ENCODE results near the gene MB21D2.
A peak's percentile ranks its signal among the peaks of the same experiment; 100 is the strongest.
"Not testable (repeated sequence)": the region's sequence is repeated elsewhere in the genome, so short reads cannot be mapped to it uniquely, and the experiment has no call there.

Gene MB21D2

DNA sequence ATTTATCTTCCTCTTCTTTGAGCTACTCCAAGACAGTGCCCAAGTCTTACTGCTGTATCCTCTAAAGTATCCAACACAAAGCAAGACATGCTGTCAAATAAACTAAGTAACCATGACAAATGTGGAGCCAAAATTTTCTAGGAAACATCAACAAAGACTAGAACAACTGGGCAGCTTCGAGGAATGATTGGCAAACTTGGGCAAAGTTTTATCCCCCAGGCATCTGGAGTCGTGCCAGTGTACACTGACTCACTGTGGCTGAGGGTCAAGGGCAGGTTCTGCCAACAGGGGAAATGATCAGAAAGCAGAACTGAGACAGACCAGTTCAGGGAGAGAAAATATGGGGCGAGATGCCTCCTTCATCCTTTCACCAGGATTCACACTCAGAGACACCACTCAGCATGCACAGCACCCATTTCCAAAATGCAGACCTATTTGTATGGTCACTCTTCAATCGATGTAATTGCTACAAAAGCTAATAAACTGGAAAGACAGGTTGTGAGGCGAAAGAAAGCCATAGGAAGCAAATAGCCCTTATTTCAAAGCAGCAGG, 65.8 kb downstream of the MB21D2 start:
- DNase-seq, result no peak

DNA sequence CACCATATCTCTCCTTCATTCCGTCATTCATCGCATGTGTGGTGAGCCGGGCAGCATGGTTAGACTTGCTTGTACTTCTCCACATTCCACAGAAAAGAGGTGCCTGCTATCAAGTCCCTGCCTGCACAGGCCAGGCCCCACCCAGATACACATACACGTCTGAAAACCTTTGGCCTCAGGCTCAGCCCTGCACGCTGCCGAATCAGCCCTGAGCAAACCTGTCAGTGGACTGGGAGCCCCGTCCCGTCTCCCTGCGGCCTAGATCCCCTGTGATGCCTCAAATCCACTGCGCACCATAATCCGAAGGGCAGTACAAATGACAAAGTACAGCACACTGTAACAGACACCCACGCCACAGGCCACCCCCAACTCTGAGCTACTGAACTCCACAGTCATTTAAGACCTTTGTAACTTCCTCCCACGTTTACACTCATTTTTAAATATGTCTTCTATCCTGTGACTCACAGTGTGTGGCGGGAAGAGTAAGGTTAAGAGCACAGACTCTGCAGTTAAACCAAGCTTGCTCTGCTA, 67.1 kb downstream of the MB21D2 start:
- DNase-seq, result no peak

DNA sequence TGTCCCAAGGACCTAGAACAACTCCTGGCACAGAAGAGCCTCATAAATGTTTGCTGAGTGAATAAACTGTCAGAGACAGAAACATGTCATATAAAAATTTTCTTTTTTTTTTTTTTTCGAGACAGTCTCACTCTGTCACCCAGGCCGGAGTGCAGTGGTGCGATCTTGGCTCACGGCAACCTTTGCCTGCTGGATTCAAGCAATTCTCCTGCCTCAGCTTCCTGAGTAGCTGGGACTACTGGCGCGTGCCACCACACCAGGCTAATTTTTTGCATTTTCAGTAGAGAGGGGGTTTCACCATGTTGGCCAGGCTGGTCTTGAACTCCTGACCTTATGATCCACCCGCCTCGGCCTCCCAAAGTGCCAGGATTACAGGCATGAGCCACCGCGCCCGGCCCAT, 67.8 kb downstream of the MB21D2 start:
- not testable (repeated sequence) for DNase-seq

DNA sequence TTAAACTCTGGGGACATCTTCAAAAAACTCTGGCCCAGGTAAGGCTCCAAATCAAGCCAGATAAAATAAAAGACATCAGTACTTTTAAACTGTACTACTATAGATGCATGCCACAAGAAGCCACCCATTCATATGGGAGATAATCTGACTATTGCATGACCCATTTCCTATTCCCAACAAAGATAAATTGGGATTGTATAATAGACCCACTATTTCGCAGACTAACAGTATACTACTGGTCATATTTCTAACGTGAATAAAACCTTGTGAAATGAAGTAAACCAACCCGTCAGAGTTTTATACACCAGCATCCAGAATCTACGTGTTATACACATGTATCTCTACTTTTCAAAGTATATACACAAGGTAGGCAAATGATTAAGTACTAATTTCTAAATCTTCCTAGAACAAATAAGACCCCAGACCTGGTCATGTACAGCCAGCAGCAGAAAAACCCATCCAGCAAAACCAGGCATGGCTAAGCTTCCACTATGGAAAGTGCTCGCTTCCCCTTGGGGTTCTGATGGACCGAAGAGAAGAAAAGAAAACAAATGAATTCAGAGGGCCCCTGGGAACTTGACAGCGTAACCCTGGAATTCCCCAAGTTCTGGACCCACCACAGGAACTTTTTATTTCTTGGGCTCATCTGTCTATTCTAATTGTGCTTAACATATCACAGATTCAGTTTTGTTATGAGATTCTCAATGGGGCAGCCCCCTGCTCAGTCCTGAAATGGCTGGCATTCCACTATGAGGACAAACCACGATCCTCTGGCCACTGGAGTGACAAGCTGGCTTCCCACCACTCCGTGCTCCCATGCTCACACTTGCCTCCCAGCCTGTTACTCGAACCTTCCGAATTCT, 69.1 kb downstream of the MB21D2 start:
- no peak for DNase-seq

DNA sequence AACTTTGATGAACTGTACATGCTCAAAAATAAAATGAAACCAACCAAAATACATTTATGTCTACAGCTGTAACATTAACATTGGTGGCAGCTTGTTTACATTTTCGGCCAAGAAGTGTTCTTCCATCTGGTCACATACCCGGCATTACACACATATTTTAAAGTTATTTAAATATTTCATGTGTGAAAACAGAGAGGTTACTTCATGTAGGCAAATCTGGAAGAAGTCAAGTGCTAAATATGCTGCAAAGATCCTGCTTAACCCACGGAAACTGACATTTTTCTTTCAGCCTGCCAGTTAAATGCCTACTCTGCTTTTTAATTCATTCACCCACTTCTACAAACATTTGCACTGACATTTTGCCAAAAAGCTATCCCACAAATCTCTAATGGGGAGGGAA, 69.7 kb downstream of the MB21D2 start:
- DNase-seq, result no peak

DNA sequence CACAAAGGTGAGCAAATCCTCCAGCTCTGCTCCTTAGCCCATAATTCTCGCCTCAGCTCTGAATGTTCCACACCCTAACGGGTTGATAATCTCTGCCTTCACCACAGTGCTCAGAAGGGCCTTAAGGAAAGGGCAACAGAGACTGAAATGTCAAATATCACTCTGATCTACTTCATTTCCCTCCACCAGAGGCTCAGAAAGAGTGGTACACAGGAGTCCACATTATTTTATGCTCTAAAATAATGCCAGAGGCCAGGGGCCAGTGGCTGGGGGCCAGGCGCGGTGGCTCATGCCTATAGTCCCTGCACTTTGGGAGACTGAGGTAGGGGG, 72.2 kb downstream of the MB21D2 start:
- DNase-seq, result no peak

DNA sequence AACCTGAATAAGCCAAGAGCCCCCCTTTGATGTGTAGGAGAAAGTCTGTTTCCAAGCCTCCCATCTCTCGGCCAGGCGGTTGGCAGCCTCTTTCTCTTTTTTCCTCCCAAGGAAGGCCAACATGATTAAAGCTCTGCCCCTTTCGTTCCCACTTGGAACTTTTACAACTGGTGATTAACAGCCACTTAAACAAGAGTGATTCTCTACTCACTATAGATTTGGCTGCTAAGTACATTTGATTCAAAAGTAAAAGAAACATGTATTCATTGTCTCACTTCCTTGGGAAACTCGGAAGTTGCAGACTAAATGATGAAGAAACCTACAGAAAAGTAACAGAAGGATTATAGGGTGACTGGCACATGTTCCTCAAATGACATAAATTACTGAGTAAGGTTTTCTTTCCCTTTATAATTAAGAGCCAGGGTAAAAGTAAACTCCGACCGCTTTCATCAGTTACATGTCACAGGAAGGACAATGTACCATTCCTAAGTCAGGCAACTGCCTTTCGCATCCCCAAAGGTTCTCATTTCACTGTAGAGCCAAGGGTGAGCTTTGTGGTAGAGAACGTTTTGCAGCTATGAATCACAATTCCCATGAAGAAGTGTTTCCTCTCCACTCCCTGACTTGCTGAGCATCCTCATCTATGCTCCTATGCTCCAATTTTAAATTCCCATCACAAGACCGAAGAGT, 72.7 kb downstream of the MB21D2 start:
- DNase-seq, result no peak

DNA sequence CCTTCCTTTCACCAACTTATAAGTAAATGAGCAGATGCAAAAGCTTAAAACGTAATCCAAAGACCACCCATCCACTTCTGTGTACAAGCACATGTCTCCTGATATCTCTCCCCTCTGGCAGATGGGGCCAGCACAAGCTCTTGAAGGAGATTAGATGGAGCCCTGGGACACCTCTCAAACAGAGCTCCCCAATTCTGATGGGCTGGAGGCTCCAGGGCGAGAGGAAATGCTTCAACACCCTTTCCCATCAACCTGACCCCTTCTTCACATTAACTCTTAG, 73.2 kb downstream of the MB21D2 start:
- DNase-seq, result no peak

DNA sequence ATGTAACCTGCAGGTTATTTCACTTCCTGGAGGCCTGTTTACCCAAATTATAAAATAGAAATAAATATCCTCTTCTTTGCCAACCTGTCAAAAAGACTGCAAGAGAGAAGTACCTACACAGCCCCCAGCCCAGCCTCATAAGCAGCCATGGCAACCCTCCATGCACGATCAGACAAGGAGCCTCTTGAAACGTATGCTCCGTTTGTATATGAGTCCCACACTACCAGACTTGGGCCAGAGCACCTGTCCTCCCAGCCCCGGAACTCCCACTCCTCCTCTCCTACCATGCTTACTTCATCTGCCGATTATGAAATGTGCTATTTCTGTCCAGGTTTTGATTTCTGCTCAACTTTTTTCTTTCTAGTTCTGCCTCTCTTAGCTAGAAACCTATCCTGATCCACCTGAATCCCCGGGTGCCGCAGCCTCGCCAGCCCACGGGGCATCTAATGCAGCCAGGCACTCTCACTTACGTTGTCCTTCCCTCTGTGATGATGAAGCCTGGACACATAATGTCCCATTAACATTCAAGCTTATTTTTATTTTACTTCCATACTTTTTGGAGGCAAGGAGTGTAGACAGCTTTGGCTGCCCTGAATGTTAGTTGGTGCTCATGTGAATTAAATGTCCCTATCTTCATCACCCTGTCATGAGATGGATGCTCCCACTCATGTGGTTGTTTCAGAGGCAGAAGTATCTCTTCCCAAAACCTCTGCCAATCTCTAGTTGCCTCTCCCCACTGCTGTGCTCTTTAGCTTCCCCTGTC, 73.8 kb downstream of the MB21D2 start:
- DNase-seq, result no peak

DNA sequence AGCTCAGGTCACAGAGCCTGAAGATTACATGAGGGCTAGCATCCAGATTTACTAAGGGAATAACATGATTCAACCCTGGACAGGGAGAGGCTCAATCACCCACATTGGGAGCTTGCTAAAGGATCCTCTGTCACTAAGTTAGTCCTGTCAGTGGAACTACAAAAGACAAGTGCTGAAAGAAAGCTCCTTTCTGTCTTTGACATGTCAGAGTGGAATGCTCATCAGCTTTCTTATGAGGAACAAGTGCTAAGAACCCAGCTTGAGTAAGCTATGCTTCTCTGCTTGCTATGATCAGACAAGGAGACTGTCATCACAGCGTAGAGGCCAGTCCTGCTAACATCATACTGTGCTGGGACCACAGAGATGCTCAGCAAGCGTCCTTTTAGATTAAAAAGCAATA, 74.5 kb downstream of the MB21D2 start:
- no peak for DNase-seq

DNA sequence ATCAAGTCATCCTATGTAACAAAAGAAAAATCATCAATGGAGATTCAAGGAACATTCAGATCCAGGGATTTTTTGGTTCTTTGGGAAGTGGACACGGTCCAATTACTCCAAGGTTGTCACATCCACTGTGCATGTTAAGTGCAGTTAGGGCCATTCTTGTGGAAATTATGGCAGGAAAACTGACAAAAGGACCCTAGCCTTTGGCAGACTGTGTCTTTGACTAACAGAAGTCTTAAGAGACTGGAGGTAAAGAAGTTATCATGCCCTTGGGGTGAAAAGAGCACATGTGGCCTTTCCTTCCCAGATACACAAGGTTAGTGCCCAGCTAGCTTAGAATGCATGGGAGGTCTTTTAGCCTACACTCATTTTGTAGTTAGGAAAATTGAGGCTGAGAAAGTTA, 74.9 kb downstream of the MB21D2 start:
- no peak for DNase-seq

DNA sequence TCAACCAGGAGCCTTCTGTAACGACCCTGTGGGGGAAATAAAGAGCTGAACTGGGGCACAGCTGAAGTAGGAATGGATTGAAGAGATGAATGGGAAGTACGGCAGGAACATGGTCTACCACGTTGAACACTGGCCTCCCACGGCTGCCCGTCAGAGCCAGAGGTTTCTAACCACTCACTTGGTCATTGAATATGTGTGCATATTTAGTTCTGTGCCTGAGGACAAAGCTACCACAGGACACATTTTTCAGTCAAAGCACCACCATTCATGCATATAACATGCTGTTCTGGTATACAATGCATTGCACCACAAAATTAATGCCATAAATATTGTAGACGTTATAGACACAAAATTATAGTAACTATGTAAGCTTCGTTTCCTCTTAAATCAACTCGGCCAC, 75.5 kb downstream of the MB21D2 start:
- DNase-seq, result no peak

DNA sequence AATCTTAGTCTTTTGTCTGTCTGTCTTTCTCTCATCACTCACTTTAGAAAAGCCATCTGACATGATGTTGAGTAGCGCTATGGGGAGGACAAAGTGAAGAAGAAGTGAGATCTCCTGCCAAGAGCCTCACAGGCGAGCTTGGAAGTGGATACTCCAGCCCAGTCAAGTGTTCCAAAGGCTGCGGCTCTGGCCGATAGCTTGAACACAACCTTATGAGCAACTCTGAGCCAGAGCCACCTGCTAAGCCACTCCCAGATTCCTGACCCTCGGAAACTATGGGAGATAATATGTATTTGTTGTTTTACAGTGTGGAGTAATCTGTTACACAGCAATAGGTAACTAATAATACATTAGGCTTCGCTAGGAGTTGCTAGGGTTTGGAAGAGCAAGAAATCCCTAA, 76.2 kb downstream of the MB21D2 start:
- DNase-seq, result no peak

DNA sequence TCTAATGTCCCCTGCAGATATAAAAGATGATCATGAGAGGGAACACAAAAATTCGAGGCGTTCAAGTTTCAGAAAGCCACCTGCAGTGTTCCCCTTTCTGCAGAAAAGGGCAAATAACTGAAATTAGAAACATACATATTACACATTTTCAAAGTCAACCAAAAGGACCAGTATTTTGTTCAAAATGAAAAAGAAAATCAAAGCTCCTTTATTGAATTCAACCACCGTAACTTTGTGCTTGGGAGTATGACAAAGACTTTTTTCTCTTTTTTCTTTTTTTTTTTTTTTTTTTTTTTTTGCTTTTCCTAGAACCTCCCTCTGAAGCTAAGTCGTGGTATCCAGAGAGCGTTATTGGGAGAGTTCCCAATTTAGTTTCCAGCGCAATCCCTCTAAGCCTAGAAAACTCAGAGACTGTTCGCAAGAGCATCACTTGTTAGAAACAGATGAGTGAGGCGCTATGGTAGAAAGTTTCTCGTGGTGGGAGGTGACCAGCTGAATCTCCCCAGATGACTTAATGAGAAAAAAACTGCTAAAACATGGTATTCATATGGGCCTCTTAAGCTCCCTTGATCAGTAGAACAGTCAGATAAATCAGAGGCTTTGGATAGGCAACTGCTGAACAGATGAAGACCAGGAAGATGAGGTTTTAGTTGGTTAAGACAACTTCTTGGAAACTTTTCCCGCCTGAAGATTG, 77.4 kb downstream of the MB21D2 start:
- no peak for DNase-seq

DNA sequence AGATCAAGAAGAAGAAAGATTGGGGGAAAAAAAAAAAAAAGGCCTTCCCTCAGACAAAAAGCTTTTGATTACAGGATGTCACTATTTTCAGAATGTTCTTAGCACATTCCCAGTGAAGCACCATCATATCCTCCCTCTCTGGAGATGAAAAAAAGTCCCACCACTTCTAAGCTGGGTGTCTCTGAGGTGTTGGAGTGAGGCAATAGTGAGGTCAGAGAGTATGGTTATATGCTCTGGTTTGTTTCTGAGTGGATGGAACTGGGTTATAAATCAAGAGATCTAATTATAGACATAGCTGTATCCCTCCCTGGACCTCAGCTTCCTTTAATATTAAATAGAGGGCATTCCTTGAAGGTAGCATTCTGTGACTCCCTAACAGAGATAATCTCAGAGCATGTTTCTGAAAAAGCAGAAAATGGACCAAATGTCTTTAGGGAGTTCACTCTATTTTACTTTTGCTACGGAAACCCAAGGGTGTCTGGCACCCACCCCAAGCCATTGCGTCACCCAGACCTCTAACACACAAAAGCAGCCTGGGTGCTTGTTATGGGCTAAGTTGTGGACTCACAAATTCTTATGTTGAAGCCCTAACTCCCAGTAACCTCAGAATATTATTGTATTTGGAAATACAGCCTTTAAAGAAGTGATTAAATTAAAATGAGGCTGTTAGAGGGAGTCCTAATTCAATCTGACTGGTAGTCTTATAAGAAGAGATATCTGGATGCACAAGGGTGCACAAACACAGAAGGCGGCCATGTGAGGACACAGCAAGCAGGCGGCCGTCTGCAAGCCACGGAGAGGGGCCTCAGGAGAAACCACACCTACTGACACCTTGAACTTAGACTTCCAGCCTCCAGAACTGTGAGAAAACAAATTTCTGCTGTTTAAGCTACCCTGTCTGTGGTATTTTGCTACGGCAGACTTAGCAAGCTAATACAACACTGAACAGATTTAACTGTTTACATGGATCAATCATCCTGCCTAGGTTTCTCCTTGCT, 81.5 kb downstream of the MB21D2 start:
- peak in 1 of 6 experiments; percentile 3 for DNase-seq

DNA sequence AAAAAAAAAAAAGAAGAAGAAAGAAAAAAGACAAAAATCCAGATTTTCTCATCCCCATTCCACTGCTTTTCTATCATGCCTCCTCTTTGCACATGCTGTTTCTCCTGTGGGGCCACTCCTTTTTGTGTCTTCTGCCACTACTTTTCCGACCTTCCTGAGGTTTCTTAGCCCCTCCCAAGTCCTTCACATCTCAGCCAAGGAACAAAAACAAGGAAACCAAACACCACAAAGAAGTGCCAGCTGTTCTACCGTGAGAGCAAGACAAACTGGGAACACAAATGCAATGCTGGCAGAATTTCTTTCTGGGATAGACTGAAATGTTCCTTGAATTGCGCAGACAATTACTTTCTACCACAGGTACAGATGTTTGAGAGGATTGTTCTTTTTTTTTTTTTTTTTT, 83.2 kb downstream of the MB21D2 start:
- DNase-seq, result no peak

DNA sequence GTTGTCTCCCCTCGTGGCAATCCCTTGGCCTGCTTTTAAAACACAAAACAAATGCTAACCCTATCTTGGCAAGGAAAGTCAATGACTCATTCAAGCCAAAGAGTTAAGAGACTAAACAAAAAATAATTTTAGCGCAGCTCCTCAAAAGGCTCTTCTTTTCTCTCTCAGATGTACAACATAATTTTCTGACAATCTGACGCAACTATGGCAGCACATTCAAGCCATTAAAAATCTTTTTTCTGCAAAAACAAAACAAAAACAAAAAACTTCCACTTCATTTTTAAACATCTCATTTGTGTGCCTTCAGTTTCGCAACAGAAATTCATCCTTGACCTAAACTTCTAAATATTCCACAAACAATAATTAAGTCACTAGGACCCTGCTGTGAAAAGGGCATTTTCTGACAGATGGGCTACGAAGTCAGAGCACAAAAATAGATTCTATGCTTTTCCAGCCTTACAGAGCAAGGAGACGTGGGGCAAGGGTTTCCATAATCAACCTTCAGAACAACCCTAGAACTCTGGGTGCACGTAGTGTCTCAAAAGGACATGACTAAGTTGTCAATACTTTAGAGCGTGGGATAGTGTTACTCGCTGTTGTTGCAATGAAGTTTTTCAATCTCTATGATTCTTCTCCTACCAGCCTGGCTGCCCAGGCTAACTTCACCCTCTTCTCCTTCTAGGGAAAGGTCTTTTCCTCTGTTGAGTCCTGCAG, 84.3 kb downstream of the MB21D2 start:
- DNase-seq, result no peak

DNA sequence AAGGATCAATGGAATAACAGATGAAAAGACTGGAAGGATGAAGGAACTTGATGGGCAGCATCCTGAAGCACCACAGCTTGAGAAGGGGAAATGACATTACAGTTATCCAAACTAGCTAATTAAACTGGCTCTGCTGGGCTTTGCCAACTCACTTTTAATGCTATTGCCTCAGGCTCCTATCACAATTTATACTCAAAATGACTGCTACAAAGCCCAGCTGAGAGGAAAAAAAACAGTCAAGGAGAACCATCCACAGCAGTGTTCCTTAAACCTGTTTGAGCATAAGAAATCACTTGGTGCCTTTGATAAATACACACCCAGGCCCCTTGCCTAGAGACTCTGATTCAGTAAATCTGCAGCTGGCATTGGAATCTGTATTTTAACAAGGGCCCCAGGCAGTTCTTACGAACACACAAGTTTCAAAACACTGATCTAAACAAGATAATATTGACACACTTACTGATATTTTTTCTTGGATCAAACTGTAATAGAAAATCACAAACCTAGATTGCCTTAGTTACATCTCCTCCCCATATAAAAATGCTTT, 85.8 kb downstream of the MB21D2 start:
- DNase-seq, result no peak

DNA sequence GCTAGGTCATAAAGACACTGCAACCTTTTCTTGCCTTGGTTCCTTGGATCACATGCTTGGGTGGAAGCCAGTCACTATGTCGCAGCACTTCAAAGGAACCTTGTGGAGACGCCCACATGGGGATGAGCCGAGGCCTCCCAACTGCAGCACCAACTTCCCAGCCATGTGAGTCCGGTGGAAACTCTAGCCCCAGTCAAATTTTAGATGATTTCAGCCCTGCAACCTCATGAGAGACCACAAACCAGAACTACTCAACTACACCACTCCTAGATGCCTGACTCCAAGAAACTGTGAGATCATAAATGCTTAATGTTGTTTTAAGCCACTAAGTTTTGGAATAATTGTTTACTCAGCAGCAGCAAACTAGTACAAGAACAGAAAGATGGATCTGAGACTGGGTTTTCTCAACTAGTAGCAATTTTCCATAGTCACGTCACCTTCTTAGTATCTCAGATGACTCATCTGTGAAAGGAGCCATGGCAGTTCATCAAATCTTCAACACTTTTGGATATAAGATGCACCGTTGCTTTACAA, 86.5 kb downstream of the MB21D2 start:
- DNase-seq, result no peak

Data from stimulated activated naive CD4-positive, alpha-beta T cell (primary cell).